Measurements from ENCODE around the gene DND1.
"Not testable (repeated sequence)": the region's sequence is repeated elsewhere in the genome, so short reads cannot be mapped to it uniquely, and the experiment has no call there.

DND1 gene

GRCh38 chr5:140623061-140623460, 50.3 kb downstream of the DND1 start:
- not testable (repeated sequence) for H3K9ac ChIP-seq (ENCODE audit: low read depth, low read length); H3K4me2 ChIP-seq (ENCODE audit: low read length); H3K9me3 ChIP-seq (replicated peaks; ENCODE audit: low read length); H3K4me1 ChIP-seq (ENCODE audit: control insufficient read depth, insufficient read depth, low read length); H3K4me3 ChIP-seq (ENCODE audit: low read length); H3K36me3 ChIP-seq (ENCODE audit: insufficient read depth, low read length)
- H3K27me3 ChIP-seq (ENCODE audit: control insufficient read depth, insufficient read depth, low read length), result peaks cover 32% of the 10 kb centered on the region

DNA sequence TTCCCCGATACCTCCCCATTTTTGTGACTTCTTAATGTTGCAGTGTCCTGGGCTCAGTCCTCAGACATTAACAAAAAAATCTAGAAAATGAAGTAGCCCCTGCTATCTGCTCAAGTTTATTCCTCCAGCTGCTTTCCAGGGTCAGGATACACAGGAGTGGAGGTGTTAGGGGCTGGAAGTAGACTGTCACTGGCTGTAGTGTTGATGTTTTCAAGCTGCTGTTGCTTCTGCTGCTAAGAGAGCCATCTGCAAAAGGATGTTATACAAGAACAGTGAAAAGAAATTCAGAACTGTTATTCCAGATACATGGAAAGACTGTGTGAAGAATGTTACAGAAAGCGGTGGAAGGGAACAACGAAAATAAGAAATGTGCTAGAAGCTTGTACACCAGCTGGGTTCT, 51.1 kb downstream of the DND1 start:
- no peak overlapping the region for H3K9ac ChIP-seq (ENCODE audit: low read depth, low read length)
- H3K27me3 ChIP-seq (ENCODE audit: control insufficient read depth, insufficient read depth, low read length), result peaks cover 32% of the 10 kb centered on the region
- no peaks in the 10 kb centered on the region for H3K9me3 ChIP-seq (replicated peaks; ENCODE audit: low read length)
- H3K36me3 ChIP-seq (ENCODE audit: insufficient read depth, low read length), result no peaks in the 10 kb centered on the region
- H3K4me1 ChIP-seq (ENCODE audit: control insufficient read depth, insufficient read depth, low read length), result no peaks in the 10 kb centered on the region
- no peak overlapping the region for H3K4me2 ChIP-seq (ENCODE audit: low read length)
- no peak overlapping the region for H3K4me3 ChIP-seq (ENCODE audit: low read length)

Small RNAs within 50 kb of the gene (small RNA-seq; reads per million reads assigned to genes)
- gene VTRNA1-1 (57.3 reads per million, percentile 96 among the genes with 10 or more reads in this experiment), gene VTRNA1-2 (27.0 reads per million, percentile 94 among the genes with 10 or more reads in this experiment)
